ENCODE measurements around the gene ATG10. TPM values are rescaled to one million over a fixed set of nuclear protein-coding genes. Genes with fewer than 3 reads are reported as not detected.

Gene ATG10
- total and polyA plus RNA-seq, 2 experiments from 2014 or later, result 12.5 to 17.7 TPM

GRCh38 chr5:82291420-82291819 lies 319.6 kb downstream of the ATG10 start (continued):
- TF ChIP-seq ETS1 (IDR thresholded peaks at IDR 0.05) (no peak), ZNF331 (CRISPR knock-in tag; IDR thresholded peaks at IDR 0.05; ENCODE audit: low read depth) (no peak), ZNF114 (CRISPR knock-in tag; IDR thresholded peaks at IDR 0.05) (no peak), NANOG (IDR thresholded peaks at IDR 0.05; ENCODE audit: borderline replicate concordance) (no peak)

GRCh38 chr5:82295144-82295543 lies 323.3 kb downstream of the ATG10 start:
- H3K27ac Mint-ChIP-seq, result no peak overlapping the region
- peak; percentile 65 for DNase-seq (ENCODE audit: low spot score)
- no peaks in the 10 kb centered on the region for H4K20me1 ChIP-seq (replicated peaks; ENCODE audit: insufficient read depth)
- H3K4me2 ChIP-seq, result no peak overlapping the region; the same call in 1 of the 2 replicates
- peaks cover 10% of the 10 kb centered on the region for H3K27me3 Mint-ChIP-seq (ENCODE audit: insufficient read depth, low read depth, poor library complexity)
- H3K9me3 Mint-ChIP-seq, result peaks cover 3% of the 10 kb centered on the region; the same call in 1 of the 3 replicates
- H3K4me3 ChIP-seq, result no peak overlapping the region
- TF ChIP-seq, protein P1, sequence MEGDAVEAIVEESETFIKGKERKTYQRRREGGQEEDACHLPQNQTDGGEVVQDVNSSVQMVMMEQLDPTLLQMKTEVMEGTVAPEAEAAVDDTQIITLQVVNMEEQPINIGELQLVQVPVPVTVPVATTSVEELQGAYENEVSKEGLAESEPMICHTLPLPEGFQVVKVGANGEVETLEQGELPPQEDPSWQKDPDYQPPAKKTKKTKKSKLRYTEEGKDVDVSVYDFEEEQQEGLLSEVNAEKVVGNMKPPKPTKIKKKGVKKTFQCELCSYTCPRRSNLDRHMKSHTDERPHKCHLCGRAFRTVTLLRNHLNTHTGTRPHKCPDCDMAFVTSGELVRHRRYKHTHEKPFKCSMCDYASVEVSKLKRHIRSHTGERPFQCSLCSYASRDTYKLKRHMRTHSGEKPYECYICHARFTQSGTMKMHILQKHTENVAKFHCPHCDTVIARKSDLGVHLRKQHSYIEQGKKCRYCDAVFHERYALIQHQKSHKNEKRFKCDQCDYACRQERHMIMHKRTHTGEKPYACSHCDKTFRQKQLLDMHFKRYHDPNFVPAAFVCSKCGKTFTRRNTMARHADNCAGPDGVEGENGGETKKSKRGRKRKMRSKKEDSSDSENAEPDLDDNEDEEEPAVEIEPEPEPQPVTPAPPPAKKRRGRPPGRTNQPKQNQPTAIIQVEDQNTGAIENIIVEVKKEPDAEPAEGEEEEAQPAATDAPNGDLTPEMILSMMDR (conservative IDR thresholded peaks at IDR 0.05; ENCODE audit: low read depth in 2 of 2), result no peak
- TF ChIP-seq, protein P2, sequence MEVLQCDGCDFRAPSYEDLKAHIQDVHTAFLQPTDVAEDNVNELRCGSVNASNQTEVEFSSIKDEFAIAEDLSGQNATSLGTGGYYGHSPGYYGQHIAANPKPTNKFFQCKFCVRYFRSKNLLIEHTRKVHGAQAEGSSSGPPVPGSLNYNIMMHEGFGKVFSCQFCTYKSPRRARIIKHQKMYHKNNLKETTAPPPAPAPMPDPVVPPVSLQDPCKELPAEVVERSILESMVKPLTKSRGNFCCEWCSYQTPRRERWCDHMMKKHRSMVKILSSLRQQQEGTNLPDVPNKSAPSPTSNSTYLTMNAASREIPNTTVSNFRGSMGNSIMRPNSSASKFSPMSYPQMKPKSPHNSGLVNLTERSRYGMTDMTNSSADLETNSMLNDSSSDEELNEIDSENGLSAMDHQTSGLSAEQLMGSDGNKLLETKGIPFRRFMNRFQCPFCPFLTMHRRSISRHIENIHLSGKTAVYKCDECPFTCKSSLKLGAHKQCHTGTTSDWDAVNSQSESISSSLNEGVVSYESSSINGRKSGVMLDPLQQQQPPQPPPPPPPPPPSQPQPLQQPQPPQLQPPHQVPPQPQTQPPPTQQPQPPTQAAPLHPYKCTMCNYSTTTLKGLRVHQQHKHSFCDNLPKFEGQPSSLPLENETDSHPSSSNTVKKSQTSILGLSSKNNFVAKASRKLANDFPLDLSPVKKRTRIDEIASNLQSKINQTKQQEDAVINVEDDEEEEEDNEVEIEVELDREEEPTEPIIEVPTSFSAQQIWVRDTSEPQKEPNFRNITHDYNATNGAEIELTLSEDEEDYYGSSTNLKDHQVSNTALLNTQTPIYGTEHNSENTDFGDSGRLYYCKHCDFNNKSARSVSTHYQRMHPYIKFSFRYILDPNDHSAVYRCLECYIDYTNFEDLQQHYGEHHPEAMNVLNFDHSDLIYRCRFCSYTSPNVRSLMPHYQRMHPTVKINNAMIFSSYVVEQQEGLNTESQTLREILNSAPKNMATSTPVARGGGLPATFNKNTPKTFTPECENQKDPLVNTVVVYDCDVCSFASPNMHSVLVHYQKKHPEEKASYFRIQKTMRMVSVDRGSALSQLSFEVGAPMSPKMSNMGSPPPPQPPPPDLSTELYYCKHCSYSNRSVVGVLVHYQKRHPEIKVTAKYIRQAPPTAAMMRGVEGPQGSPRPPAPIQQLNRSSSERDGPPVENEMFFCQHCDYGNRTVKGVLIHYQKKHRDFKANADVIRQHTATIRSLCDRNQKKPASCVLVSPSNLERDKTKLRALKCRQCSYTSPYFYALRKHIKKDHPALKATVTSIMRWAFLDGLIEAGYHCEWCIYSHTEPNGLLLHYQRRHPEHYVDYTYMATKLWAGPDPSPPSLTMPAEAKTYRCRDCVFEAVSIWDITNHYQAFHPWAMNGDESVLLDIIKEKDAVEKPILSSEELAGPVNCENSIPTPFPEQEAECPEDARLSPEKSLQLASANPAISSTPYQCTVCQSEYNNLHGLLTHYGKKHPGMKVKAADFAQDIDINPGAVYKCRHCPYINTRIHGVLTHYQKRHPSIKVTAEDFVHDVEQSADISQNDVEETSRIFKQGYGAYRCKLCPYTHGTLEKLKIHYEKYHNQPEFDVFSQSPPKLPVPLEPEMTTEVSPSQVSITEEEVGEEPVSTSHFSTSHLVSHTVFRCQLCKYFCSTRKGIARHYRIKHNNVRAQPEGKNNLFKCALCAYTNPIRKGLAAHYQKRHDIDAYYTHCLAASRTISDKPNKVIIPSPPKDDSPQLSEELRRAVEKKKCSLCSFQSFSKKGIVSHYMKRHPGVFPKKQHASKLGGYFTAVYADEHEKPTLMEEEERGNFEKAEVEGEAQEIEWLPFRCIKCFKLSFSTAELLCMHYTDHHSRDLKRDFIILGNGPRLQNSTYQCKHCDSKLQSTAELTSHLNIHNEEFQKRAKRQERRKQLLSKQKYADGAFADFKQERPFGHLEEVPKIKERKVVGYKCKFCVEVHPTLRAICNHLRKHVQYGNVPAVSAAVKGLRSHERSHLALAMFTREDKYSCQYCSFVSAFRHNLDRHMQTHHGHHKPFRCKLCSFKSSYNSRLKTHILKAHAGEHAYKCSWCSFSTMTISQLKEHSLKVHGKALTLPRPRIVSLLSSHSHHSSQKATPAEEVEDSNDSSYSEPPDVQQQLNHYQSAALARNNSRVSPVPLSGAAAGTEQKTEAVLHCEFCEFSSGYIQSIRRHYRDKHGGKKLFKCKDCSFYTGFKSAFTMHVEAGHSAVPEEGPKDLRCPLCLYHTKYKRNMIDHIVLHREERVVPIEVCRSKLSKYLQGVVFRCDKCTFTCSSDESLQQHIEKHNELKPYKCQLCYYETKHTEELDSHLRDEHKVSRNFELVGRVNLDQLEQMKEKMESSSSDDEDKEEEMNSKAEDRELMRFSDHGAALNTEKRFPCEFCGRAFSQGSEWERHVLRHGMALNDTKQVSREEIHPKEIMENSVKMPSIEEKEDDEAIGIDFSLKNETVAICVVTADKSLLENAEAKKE (CRISPR knock-in tag; IDR thresholded peaks at IDR 0.05), result no peak
- TF ChIP-seq CREB1 (CRISPR knock-in tag; IDR thresholded peaks at IDR 0.05; ENCODE audit: low read depth), result no peak
- no peak for TF ChIP-seq ZNF114 (CRISPR knock-in tag; IDR thresholded peaks at IDR 0.05)
- peaks cover 44% of the 10 kb centered on the region for H3K4me1 Mint-ChIP-seq
- H3K4me1 ChIP-seq (ENCODE audit: insufficient read depth), result peaks cover 29% of the 10 kb centered on the region
- H3K36me3 Mint-ChIP-seq (ENCODE audit: low read depth), result no peaks in the 10 kb centered on the region
- H3K9me2 ChIP-seq (ENCODE audit: insufficient read depth), result no peaks in the 10 kb centered on the region
- H3K27me3 ChIP-seq (ENCODE audit: insufficient read depth), result peaks cover 19% of the 10 kb centered on the region
- H3K4me3 Mint-ChIP-seq, result no peak overlapping the region
- H2AFZ ChIP-seq, result no peak overlapping the region
- no peaks in the 10 kb centered on the region for H3K79me2 ChIP-seq (replicated peaks; ENCODE audit: insufficient read depth)
- no peaks in the 10 kb centered on the region for H3F3A ChIP-seq (replicated peaks; ENCODE audit: low read depth)
- H3K27ac ChIP-seq (ENCODE audit: low read depth), result no peak overlapping the region
- H3K36me3 ChIP-seq (ENCODE audit: insufficient read depth), result no peaks in the 10 kb centered on the region
- peak; percentile 18; the same call in 2 of the 3 replicates for ATAC-seq
